Endothelial cell (in vitro differentiated cells): Measurements from ENCODE around the gene XIRP2. TPM values are rescaled to one million over a fixed set of nuclear protein-coding genes. Genes with fewer than 3 reads are reported as not detected.

Experiments
- DNase-seq: peaks from one replicate; pipeline ENCODE4 v3.0.0; 2021; ENCODE audit warnings: low spot score
- H3K27ac Mint-ChIP-seq: one replicate; pipeline ENCODE4 v1.8.0; 2021; ENCODE audit warnings: mixed read lengths, inconsistent platforms; ENCODE audit not compliant: unreplicated experiment
- H3K27me3 Mint-ChIP-seq: one replicate; pipeline ENCODE4 v1.8.0; 2021; ENCODE audit warnings: mild to moderate bottlenecking, moderate library complexity, mixed read lengths, inconsistent platforms; ENCODE audit not compliant: unreplicated experiment
- H3K36me3 Mint-ChIP-seq: one replicate; pipeline ENCODE4 v1.8.0; 2021; ENCODE audit warnings: mild to moderate bottlenecking, low read depth, mixed read lengths, inconsistent platforms; ENCODE audit not compliant: unreplicated experiment
- H3K4me1 Mint-ChIP-seq: one replicate; pipeline ENCODE4 v1.8.0; 2021; ENCODE audit warnings: mild to moderate bottlenecking, mixed read lengths, inconsistent platforms; ENCODE audit not compliant: unreplicated experiment
- H3K4me3 Mint-ChIP-seq: one replicate; pipeline ENCODE4 v1.8.0; 2021; ENCODE audit warnings: mild to moderate bottlenecking, mixed read lengths, inconsistent platforms; ENCODE audit not compliant: unreplicated experiment
- H3K9me3 Mint-ChIP-seq: one replicate; pipeline ENCODE4 v1.8.0; 2021; ENCODE audit warnings: mixed read lengths, inconsistent platforms; ENCODE audit not compliant: unreplicated experiment
- CTCF ChIP-seq: fragments of 200-600 bp; sonication (generic); IDR thresholded peaks from one replicate; pipeline ENCODE4 v1.5.0; 2021; ENCODE audit warnings: antibody characterized with exemption; ENCODE audit not compliant: unreplicated experiment
- total RNA-seq: library from RNA; stranded (reverse); fragmentation: NEBNext Ultra II Directional; extraction: Animal tissue kit (Norgen Biotek cat#: 25700); gene quantifications from one replicate; pipeline ENCODE4 v1.2.1, GENCODE V29; 2021; ENCODE audit not compliant: unreplicated experiment

XIRP2 gene
- total RNA-seq, 1 donor from 2014 or later = 5.5 TPM

GRCh38 chr2:167181134-167181533 is 292.9 kb downstream of the XIRP2 start:
- peaks cover 4% of the 10 kb centered on the region for H3K36me3 Mint-ChIP-seq
- no peak for TF ChIP-seq CTCF
- DNase-seq = no peak
- no peaks in the 10 kb centered on the region for H3K4me1 Mint-ChIP-seq
- no peaks in the 10 kb centered on the region for H3K9me3 Mint-ChIP-seq
- peaks cover 4% of the 10 kb centered on the region for H3K27me3 Mint-ChIP-seq
- H3K27ac Mint-ChIP-seq = no peak overlapping the region
- no peak overlapping the region for H3K4me3 Mint-ChIP-seq

- H3K4me1 Mint-ChIP-seq = no peaks in the 10 kb centered on the region
- no peaks in the 10 kb centered on the region for H3K27me3 Mint-ChIP-seq
- DNase-seq = no peak
- no peaks in the 10 kb centered on the region for H3K36me3 Mint-ChIP-seq
- no peak for TF ChIP-seq CTCF
- H3K9me3 Mint-ChIP-seq = no peaks in the 10 kb centered on the region
- H3K4me3 Mint-ChIP-seq = no peak overlapping the region
- H3K27ac Mint-ChIP-seq = no peak overlapping the region
Measured at GRCh38 chr2:167181688-167182087, 293.4 kb downstream of the XIRP2 start.

GRCh38 chr2:167182403-167182802 is 294.1 kb downstream of the XIRP2 start:
- no peaks in the 10 kb centered on the region for H3K4me1 Mint-ChIP-seq
- H3K9me3 Mint-ChIP-seq = no peaks in the 10 kb centered on the region
- no peaks in the 10 kb centered on the region for H3K36me3 Mint-ChIP-seq
- no peak overlapping the region for H3K4me3 Mint-ChIP-seq
- H3K27ac Mint-ChIP-seq = no peak overlapping the region
- no peak for TF ChIP-seq CTCF
- DNase-seq = no peak
- no peaks in the 10 kb centered on the region for H3K27me3 Mint-ChIP-seq

GRCh38 chr2:167183931-167184330 is 295.7 kb downstream of the XIRP2 start:
- Mint-ChIP-seq H3K9me3 (no peaks in the 10 kb centered on the region), H3K27me3 (no peaks in the 10 kb centered on the region), H3K4me3 (no peak overlapping the region), H3K27ac (no peak overlapping the region), H3K4me1 (no peaks in the 10 kb centered on the region), H3K36me3 (no peaks in the 10 kb centered on the region)
- DNase-seq = no peak
- no peak for TF ChIP-seq CTCF

- H3K27me3 Mint-ChIP-seq = no peaks in the 10 kb centered on the region
- no peaks in the 10 kb centered on the region for H3K36me3 Mint-ChIP-seq
- H3K4me3 Mint-ChIP-seq = no peak overlapping the region
- no peak overlapping the region for H3K27ac Mint-ChIP-seq
- no peak for DNase-seq
- TF ChIP-seq CTCF = no peak
- no peaks in the 10 kb centered on the region for H3K4me1 Mint-ChIP-seq
- no peaks in the 10 kb centered on the region for H3K9me3 Mint-ChIP-seq
Measured at GRCh38 chr2:167186465-167186864, 298.2 kb downstream of the XIRP2 start.
